Endothelial cell of umbilical vein (primary cell): ENCODE data around the gene EFNA5. TPM values are rescaled to one million over a fixed set of nuclear protein-coding genes. Genes with fewer than 3 reads are reported as not detected.

Experiments
- BruUV-seq: library from RNA; stranded (reverse); fragments of 400-500 nt; replicated peaks from 2 replicates; lab custom pipeline; 2021; lab: Mats Ljungman, UMichigan
- CTCF ChIA-PET: fragments of 300-600, 350-600 bp; sonication (Branson Sonifier 250); formaldehyde crosslinking; loops from one replicate; lab custom pipeline; 2021; ENCODE audit warnings: antibody characterized with exemption, inconsistent platforms; lab: Charles Lee
- POLR2A ChIA-PET: fragments of 300-600, 350-600 bp; sonication (Branson Sonifier 250); formaldehyde crosslinking; loops from one replicate; lab custom pipeline; 2021; ENCODE audit warnings: antibody characterized with exemption, inconsistent platforms; lab: Charles Lee
- DNase-seq: peaks from one replicate; pipeline ENCODE4 v3.0.0-alpha.2; 2011; ENCODE audit warnings: low read depth, low spot score
- FAIRE-seq: peaks from 2 replicates; lab custom pipeline; 2011; peaks lifted over from hg19 to GRCh38; lab: Jason Lieb, UNC
- H2AFZ ChIP-seq: 2 replicates; pipeline ENCODE4 v1.6.0; 2012; ENCODE audit warnings: low read depth, low read length, control low read depth, inconsistent platforms
- H3K27ac ChIP-seq: 2 replicates; pipeline ENCODE4 v1.5.1; 2011; ENCODE audit warnings: low read depth, mild to moderate bottlenecking, control low read depth, low read length, moderate library complexity; ENCODE audit not compliant: insufficient read depth
- H3K27me3 ChIP-seq, 2 experiments: 2 replicates each; pipeline versions ENCODE4 v1.6.0 to v1.6.1; 2011; ENCODE audit warnings: low read length in 2 of 2, mixed read lengths in 1 of 2; ENCODE audit not compliant: control insufficient read depth in 2 of 2, insufficient read depth in 2 of 2
- H3K36me3 ChIP-seq, 2 experiments: 2 replicates in 1 of 2; 3 replicates in 1 of 2; pipeline ENCODE4 v1.5.1; 2011; ENCODE audit warnings: low read length in 2 of 2, mild to moderate bottlenecking in 1 of 2, moderate library complexity in 1 of 2; ENCODE audit not compliant: control insufficient read depth in 2 of 2, insufficient read depth in 2 of 2; ENCODE audit errors: extremely low read depth in 1 of 2
- H3K4me1 ChIP-seq: 3 replicates; pipeline ENCODE4 v1.5.1; 2011; ENCODE audit warnings: mild to moderate bottlenecking, low read length; ENCODE audit not compliant: control insufficient read depth, insufficient read depth; ENCODE audit errors: extremely low read depth
- H3K4me2 ChIP-seq: 2 replicates; pipeline ENCODE4 v1.6.1; 2011; ENCODE audit warnings: low read length, control low read depth, mixed read lengths; ENCODE audit not compliant: insufficient read depth
- H3K4me3 ChIP-seq, 3 experiments: fragments of 200-600 bp in 1 of 3; sonication (generic), shearing (Covaris generic) in 1 of 3; replicated peaks in 1 of 3; 2 replicates each; pipeline ENCODE4 v1.5.1; 2011 to 2016; ENCODE audit warnings: control low read depth in 3 of 3, low read length in 3 of 3, mild to moderate bottlenecking in 2 of 3, inconsistent platforms in 1 of 3, low read depth in 1 of 3, moderate library complexity in 1 of 3; ENCODE audit not compliant: insufficient read depth in 1 of 3
- H3K79me2 ChIP-seq: 2 replicates; pipeline ENCODE4 v1.6.0; 2012; ENCODE audit warnings: low read length, inconsistent platforms; ENCODE audit not compliant: control insufficient read depth, insufficient read depth
- H3K9ac ChIP-seq: replicated peaks from 2 replicates; pipeline ENCODE3; 2011; ENCODE audit warnings: low read length, control low read depth; ENCODE audit not compliant: insufficient read depth; ENCODE audit errors: extremely low read depth
- H3K9me1 ChIP-seq: replicated peaks from 3 replicates; pipeline ENCODE4 v1.6.0; 2011; ENCODE audit warnings: mild to moderate bottlenecking, low read length; ENCODE audit not compliant: control insufficient read depth, insufficient read depth; ENCODE audit errors: extremely low read depth
- H3K9me3 ChIP-seq: replicated peaks from 2 replicates; pipeline ENCODE4 v1.5.1; 2012; ENCODE audit warnings: low read length, inconsistent platforms; ENCODE audit not compliant: control insufficient read depth, insufficient read depth
- H4K20me1 ChIP-seq: replicated peaks from 2 replicates; pipeline ENCODE3; 2011; ENCODE audit warnings: mild to moderate bottlenecking, low read length; ENCODE audit not compliant: control insufficient read depth, insufficient read depth; ENCODE audit errors: extremely low read depth
- CTCF ChIP-seq, 2 donors: IDR thresholded peaks; 1 replicate in 1 of 2; 2 replicates in 1 of 2; pipeline ENCODE4 v1.5.1; 2011; ENCODE audit warnings: low read length in 2 of 2, mild to moderate bottlenecking in 2 of 2, moderate library complexity in 2 of 2, control low read depth in 1 of 2, inconsistent platforms in 1 of 2, low read depth in 1 of 2; ENCODE audit not compliant: insufficient read depth in 1 of 2; ENCODE audit errors: extremely low read depth in 1 of 2
- EZH2 ChIP-seq: IDR thresholded peaks from 2 replicates; pipeline ENCODE4 v1.6.1; 2012; ENCODE audit warnings: borderline replicate concordance, low read depth, mild to moderate bottlenecking, moderate library complexity, low read length, inconsistent platforms; ENCODE audit not compliant: severe bottlenecking
- FOS ChIP-seq: IDR thresholded peaks from 2 replicates; pipeline ENCODE4 v1.6.1; 2011; ENCODE audit warnings: mild to moderate bottlenecking, low read length, moderate library complexity, borderline replicate concordance; ENCODE audit not compliant: insufficient read depth
- GATA2 ChIP-seq: IDR thresholded peaks from 2 replicates; pipeline ENCODE4 v1.7.0; 2011; ENCODE audit warnings: low read depth, mild to moderate bottlenecking, moderate library complexity, mixed read lengths, low read length; ENCODE audit not compliant: insufficient read length, insufficient read depth
- JUN ChIP-seq: IDR thresholded peaks from 2 replicates; pipeline ENCODE4 v1.6.1; 2011; ENCODE audit warnings: borderline replicate concordance, low read depth; ENCODE audit not compliant: insufficient read length, insufficient read depth
- MAX ChIP-seq: IDR thresholded peaks from 2 replicates; pipeline ENCODE4 v1.6.1; 2011; ENCODE audit not compliant: insufficient read depth, insufficient read length
- MYC ChIP-seq: IDR thresholded peaks from one replicate; pipeline ENCODE4 v1.6.1; 2011; ENCODE audit warnings: mild to moderate bottlenecking, low read depth, low read length
- POLR2A ChIP-seq: IDR thresholded peaks from 2 replicates; pipeline ENCODE4 v1.6.1; 2012; ENCODE audit warnings: low read depth, mild to moderate bottlenecking, control low read depth, low read length
- POLR2AphosphoS5 ChIP-seq: IDR thresholded peaks from 2 replicates; pipeline ENCODE4 v1.6.1; 2012; ENCODE audit warnings: low read depth, mild to moderate bottlenecking, control low read depth, low read length, moderate library complexity; ENCODE audit not compliant: insufficient read depth
- dilution Hi-C: fragments of 300-500 bp; cut with MboI; formaldehyde crosslinking; loops from one replicate; pipeline ENCODE4 v1.15.0; 2019; ENCODE audit warnings: low sequenced_read_pairs; ENCODE audit not compliant: extremely low pct_ligation_motif_present
- intact Hi-C: fragments of 100-400 bp; cut with micrococcal nuclease; formaldehyde crosslinking; loops from one replicate; pipeline ENCODE4 v1.10.0; 2022
- polyA plus RNA-seq, 4 experiments: library from polyadenylated mRNA; depleted of rRNA in 3 of 4; stranded (reverse) in 3 of 4; unstranded in 1 of 4; fragments of >200 nt; gene quantifications; 2 replicates each; pipeline versions ENCODE4 v1.2.1 to v1.2.3, GENCODE V29; 2011 to 2012; ENCODE audit warnings: missing spikeins in 1 of 4
- total RNA-seq: library from RNA; stranded (reverse); gene quantifications from 2 replicates; pipeline ENCODE4 v1.2.3, GENCODE V29; 2021

Gene EFNA5
- total and polyA plus RNA-seq, 2 donors (not counting 3 experiments of a cell fraction or from before 2014, with no cell fraction given): 13.6 to 22.1 TPM

GRCh38 chr5:107636068-107636467 is 34.7 kb downstream of the EFNA5 start:
- Histone ChIP-seq H3K4me2 (no peak overlapping the region), H3K9me1 (no peaks in the 10 kb centered on the region), H3K27me3 (no peaks in the 10 kb centered on the region), H3K27ac (no peak overlapping the region), H4K20me1 (no peaks in the 10 kb centered on the region), H3K9me3 (no peaks in the 10 kb centered on the region), H3K9ac (no peak overlapping the region), H3K79me2 (peaks cover 11% of the 10 kb centered on the region), H3K36me3 (no peaks in the 10 kb centered on the region), H3K4me1 (peaks cover 4% of the 10 kb centered on the region), H2AFZ (no peak overlapping the region), H3K4me3 (no peak overlapping the region)
- intact Hi-C loops: no loop called here
- ChIA-PET POLR2A (no interaction called here), CTCF (interaction anchor here (0.8 to 1.4 kb wide), 2 partner anchors 11 to 64 kb away, joined by 3 read pairs; no protein-coding TSS in a partner anchor)
- FAIRE-seq (no peak), DNase-seq (no peak)
- dilution Hi-C loops: no loop called here
- TF ChIP-seq CTCF (IDR thresholded peaks at IDR 0.05; ENCODE audit: extremely low read depth in 1 of 2, insufficient read depth in 1 of 2, low read depth in 1 of 2, low read length in 2 of 2): no peak
- TF ChIP-seq EZH2: no peak
- TF ChIP-seq JUN: no peak
- no peak for TF ChIP-seq FOS
- TF ChIP-seq POLR2AphosphoS5: no peak
- no peak for TF ChIP-seq POLR2A
- no peak for TF ChIP-seq MAX
- TF ChIP-seq GATA2: no peak
- TF ChIP-seq MYC: no peak
- no TSS peak for BruUV-seq
